Measurements from ENCODE around the gene POU2AF2. TPM values are rescaled to one million over a fixed set of nuclear protein-coding genes. Genes with fewer than 3 reads are reported as not detected.

Gene POU2AF2
- total RNA-seq, 1 donor from 2014 or later, result not detected

DNA sequence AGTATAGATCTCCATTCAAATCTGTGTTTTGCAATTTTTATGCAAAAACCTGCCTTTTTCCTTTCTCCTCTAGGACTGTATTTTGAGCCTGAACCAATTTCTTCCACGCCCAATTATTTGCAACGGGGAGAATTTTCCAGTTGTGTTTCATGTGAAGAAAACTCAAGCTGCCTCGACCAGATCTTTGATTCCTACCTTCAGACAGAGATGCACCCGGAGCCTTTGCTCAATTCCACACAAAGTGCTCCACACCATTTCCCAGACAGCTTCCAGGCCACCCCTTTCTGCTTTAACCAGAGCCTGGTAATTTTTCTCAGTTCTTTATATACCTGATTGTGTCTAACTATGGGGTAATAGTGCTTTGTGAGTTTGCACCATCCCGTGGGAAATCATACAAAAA lies 60.8 kb downstream of the POU2AF2 start:
- H3K36me3 Mint-ChIP-seq (ENCODE audit: low read depth, unreplicated experiment), result no peaks in the 10 kb centered on the region
- H3K4me3 Mint-ChIP-seq (ENCODE audit: unreplicated experiment), result no peak overlapping the region
- no peaks in the 10 kb centered on the region for H3K9me3 Mint-ChIP-seq (ENCODE audit: unreplicated experiment)
- peaks cover 1% of the 10 kb centered on the region for H3K27me3 Mint-ChIP-seq (ENCODE audit: unreplicated experiment)
- no peaks in the 10 kb centered on the region for H3K4me1 Mint-ChIP-seq (ENCODE audit: unreplicated experiment)
- H3K27ac Mint-ChIP-seq (ENCODE audit: unreplicated experiment), result no peak overlapping the region
- TF ChIP-seq, protein P1, sequence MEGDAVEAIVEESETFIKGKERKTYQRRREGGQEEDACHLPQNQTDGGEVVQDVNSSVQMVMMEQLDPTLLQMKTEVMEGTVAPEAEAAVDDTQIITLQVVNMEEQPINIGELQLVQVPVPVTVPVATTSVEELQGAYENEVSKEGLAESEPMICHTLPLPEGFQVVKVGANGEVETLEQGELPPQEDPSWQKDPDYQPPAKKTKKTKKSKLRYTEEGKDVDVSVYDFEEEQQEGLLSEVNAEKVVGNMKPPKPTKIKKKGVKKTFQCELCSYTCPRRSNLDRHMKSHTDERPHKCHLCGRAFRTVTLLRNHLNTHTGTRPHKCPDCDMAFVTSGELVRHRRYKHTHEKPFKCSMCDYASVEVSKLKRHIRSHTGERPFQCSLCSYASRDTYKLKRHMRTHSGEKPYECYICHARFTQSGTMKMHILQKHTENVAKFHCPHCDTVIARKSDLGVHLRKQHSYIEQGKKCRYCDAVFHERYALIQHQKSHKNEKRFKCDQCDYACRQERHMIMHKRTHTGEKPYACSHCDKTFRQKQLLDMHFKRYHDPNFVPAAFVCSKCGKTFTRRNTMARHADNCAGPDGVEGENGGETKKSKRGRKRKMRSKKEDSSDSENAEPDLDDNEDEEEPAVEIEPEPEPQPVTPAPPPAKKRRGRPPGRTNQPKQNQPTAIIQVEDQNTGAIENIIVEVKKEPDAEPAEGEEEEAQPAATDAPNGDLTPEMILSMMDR (IDR thresholded peaks at IDR 0.05; ENCODE audit: unreplicated experiment), result no peak
- DNase-seq (ENCODE audit: low spot score), result no peak

- Mint-ChIP-seq H3K4me1 (ENCODE audit: unreplicated experiment) (no peaks in the 10 kb centered on the region), H3K36me3 (ENCODE audit: low read depth, unreplicated experiment) (no peaks in the 10 kb centered on the region), H3K27me3 (ENCODE audit: unreplicated experiment) (no peaks in the 10 kb centered on the region), H3K9me3 (ENCODE audit: unreplicated experiment) (no peaks in the 10 kb centered on the region), H3K27ac (ENCODE audit: unreplicated experiment) (no peak overlapping the region), H3K4me3 (ENCODE audit: unreplicated experiment) (no peak overlapping the region)
- DNase-seq (ENCODE audit: low spot score), result no peak
- TF ChIP-seq, protein P1 (IDR thresholded peaks at IDR 0.05; ENCODE audit: unreplicated experiment), result no peak
Measured at GRCh38 chr11:111307472-111308108, 62.1 kb downstream of the POU2AF2 start.

DNA sequence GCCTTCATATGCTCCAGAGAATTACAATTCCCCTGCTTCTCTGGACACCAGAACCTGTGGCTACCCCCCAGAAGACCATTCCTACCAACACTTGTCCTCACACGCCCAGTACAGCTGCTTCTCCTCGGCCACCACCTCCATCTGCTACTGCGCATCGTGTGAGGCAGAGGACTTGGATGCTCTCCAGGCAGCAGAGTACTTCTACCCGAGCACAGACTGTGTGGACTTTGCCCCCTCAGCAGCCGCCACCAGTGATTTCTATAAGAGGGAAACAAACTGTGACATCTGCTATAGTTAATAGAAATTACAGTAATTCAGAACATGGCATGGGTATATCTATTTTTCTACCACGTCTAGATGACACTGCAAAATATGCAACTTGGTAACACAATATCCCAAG lies 62.6 kb downstream of the POU2AF2 start:
- no peak for DNase-seq (ENCODE audit: low spot score)
- TF ChIP-seq, protein P1 (IDR thresholded peaks at IDR 0.05; ENCODE audit: unreplicated experiment), result no peak
- Mint-ChIP-seq H3K4me1 (ENCODE audit: unreplicated experiment) (no peaks in the 10 kb centered on the region), H3K27ac (ENCODE audit: unreplicated experiment) (no peak overlapping the region), H3K36me3 (ENCODE audit: low read depth, unreplicated experiment) (no peaks in the 10 kb centered on the region), H3K4me3 (ENCODE audit: unreplicated experiment) (no peak overlapping the region), H3K27me3 (ENCODE audit: unreplicated experiment) (no peaks in the 10 kb centered on the region), H3K9me3 (ENCODE audit: unreplicated experiment) (no peaks in the 10 kb centered on the region)

- no peaks in the 10 kb centered on the region for H3K36me3 Mint-ChIP-seq (ENCODE audit: low read depth, unreplicated experiment)
- DNase-seq (ENCODE audit: low spot score), result no peak
- TF ChIP-seq, protein P1 (IDR thresholded peaks at IDR 0.05; ENCODE audit: unreplicated experiment), result no peak
- H3K27ac Mint-ChIP-seq (ENCODE audit: unreplicated experiment), result no peak overlapping the region
- no peak overlapping the region for H3K4me3 Mint-ChIP-seq (ENCODE audit: unreplicated experiment)
- no peaks in the 10 kb centered on the region for H3K9me3 Mint-ChIP-seq (ENCODE audit: unreplicated experiment)
- no peaks in the 10 kb centered on the region for H3K27me3 Mint-ChIP-seq (ENCODE audit: unreplicated experiment)
- H3K4me1 Mint-ChIP-seq (ENCODE audit: unreplicated experiment), result no peaks in the 10 kb centered on the region
Measured at GRCh38 chr11:111309215-111309915, 63.8 kb downstream of the POU2AF2 start.

- no peaks in the 10 kb centered on the region for H3K27me3 Mint-ChIP-seq (ENCODE audit: unreplicated experiment)
- H3K27ac Mint-ChIP-seq (ENCODE audit: unreplicated experiment), result no peak overlapping the region
- TF ChIP-seq, protein P1 (IDR thresholded peaks at IDR 0.05; ENCODE audit: unreplicated experiment), result no peak
- no peak overlapping the region for H3K4me3 Mint-ChIP-seq (ENCODE audit: unreplicated experiment)
- no peaks in the 10 kb centered on the region for H3K36me3 Mint-ChIP-seq (ENCODE audit: low read depth, unreplicated experiment)
- no peak for DNase-seq (ENCODE audit: low spot score)
- H3K9me3 Mint-ChIP-seq (ENCODE audit: unreplicated experiment), result no peaks in the 10 kb centered on the region
- no peaks in the 10 kb centered on the region for H3K4me1 Mint-ChIP-seq (ENCODE audit: unreplicated experiment)
Measured at GRCh38 chr11:111310088-111310487, 64.6 kb downstream of the POU2AF2 start.
